GM12891 (cell line): ENCODE results near the gene ITPR1.

Source experiments
- DNase-seq: peaks from one replicate; pipeline ENCODE4 v3.0.0; 2011; ENCODE audit warnings: low spot score; ENCODE audit not compliant: insufficient read length
- FAIRE-seq: peaks from 2 replicates; lab custom pipeline; 2011; peaks lifted over from hg19 to GRCh38; lab: Jason Lieb, UNC
- PAX5 ChIP-seq: IDR thresholded peaks from 2 replicates; pipeline ENCODE4 v1.6.1; 2011; ENCODE audit warnings: low read length, moderate library complexity, mild to moderate bottlenecking; ENCODE audit not compliant: insufficient read depth, severe bottlenecking
- POLR2A ChIP-seq: IDR thresholded peaks from 2 replicates; pipeline ENCODE4 v1.6.1; 2011; ENCODE audit warnings: low read depth, low read length, control low read depth
- POLR2AphosphoS5 ChIP-seq: IDR thresholded peaks from 2 replicates; pipeline ENCODE4 v1.6.1; 2011; ENCODE audit warnings: low read depth, low read length, control low read depth
- POU2F2 ChIP-seq: IDR thresholded peaks from 2 replicates; pipeline ENCODE4 v1.6.1; 2011; ENCODE audit warnings: low read depth, mild to moderate bottlenecking, control low read depth, low read length, moderate library complexity
- SPI1 ChIP-seq: IDR thresholded peaks from 2 replicates; pipeline ENCODE4 v1.6.1; 2011; ENCODE audit warnings: low read depth, low read length, control low read depth
- TAF1 ChIP-seq: IDR thresholded peaks from 2 replicates; pipeline ENCODE4 v1.6.1; 2011; ENCODE audit warnings: low read depth, low read length, control low read depth

Gene ITPR1

GRCh38 chr3:4753073-4753691 lies 260.0 kb downstream of the ITPR1 start:
- FAIRE-seq (no peak), DNase-seq (no peak)
- no peak; the same call in 1 of the 2 replicates for TF ChIP-seq POLR2A
- TF ChIP-seq PAX5 = no peak
- TF ChIP-seq POU2F2 = no peak
- TF ChIP-seq SPI1 = no peak

DNA sequence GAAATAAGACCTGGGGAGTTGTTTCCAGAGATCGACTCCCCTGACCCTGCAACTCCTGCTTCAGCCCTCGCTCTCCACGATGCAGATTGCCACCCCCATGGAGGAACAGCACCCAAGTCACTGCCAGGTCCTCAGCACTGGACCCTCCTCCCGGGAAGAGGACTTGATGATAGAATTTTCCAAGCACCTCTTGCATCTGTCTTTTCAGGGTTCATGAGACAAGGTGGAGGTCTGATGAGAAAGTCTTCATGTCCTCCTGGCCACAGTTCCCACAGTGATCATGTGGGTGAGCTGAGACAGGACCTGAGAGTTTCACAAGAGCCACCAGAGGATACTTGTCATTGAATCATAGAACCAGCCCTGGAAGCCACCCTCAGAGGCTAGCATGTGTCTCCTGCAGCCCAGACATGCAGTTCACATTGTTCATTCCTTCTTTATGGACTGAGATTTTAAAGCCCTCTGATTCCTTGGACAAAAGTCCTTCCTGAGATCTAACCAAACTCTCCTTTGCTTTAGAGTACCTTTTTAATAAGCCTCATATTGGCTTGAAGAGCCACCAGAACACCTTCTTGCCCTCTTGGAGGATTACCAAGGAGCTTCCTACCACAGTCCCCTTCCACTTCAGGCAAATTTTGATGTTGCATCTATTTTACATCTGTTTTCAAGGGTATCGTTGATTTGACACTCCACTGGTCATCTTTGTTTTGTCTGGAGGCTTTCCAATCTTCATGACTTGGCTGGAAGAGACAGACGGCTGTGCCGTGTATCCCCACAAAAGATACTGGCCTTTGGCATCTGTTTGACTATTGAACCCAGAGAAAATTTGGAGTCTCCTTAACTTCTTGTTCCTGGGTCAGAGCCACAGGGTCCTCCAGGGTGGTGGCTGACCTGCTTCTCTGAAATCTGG lies 261.3 kb downstream of the ITPR1 start:
- FAIRE-seq (peak; percentile 76), DNase-seq (peak; percentile 51)
- TF ChIP-seq PAX5 = no peak

- TF ChIP-seq POLR2AphosphoS5 = no peak
- TF ChIP-seq POU2F2 = no peak
- no peak for TF ChIP-seq SPI1
- TF ChIP-seq TAF1 = no peak
- no peak for TF ChIP-seq PAX5
- no peak for TF ChIP-seq POLR2A
- FAIRE-seq (no peak), DNase-seq (no peak)
Observed at GRCh38 chr3:4755566-4755965, 262.4 kb downstream of the ITPR1 start.

DNA sequence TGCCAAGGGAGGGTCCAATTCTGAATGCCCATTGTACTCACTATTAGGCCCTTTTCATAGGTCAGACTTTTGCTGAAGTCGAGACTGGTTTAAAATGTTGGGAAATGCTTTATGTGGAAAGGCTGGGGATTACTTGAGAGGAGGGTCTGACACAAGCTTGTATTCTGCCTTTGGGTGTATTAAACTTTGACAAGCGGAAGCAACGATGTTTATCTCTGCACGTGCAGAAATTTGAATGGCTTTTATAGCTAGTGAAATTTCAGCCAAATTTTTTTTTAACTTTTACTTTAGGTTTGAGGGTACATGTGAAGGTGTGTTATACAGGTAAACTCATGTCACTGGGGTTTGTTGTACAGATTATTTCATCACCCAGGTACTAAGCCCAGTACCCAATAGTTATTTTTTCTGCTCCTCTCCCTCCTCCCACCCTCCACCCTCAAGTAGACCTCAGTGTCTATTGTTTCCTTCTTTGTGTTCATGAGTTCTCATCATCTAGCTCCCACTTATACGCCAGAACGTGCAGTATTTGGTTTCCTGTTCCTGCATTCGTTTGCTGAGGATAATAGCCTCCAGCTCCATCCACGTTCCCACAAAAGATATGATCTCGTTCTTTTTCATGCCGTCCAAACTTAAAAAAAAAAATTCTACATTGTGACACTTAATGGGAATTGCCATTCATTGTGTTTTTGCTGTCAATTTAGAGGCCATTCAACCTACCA lies 263.1 kb downstream of the ITPR1 start:
- FAIRE-seq (no peak), DNase-seq (no peak)
- TF ChIP-seq TAF1 = no peak
- no peak for TF ChIP-seq SPI1
- TF ChIP-seq POLR2AphosphoS5 = no peak
- no peak for TF ChIP-seq POU2F2
- no peak for TF ChIP-seq POLR2A
- no peak for TF ChIP-seq PAX5

DNA sequence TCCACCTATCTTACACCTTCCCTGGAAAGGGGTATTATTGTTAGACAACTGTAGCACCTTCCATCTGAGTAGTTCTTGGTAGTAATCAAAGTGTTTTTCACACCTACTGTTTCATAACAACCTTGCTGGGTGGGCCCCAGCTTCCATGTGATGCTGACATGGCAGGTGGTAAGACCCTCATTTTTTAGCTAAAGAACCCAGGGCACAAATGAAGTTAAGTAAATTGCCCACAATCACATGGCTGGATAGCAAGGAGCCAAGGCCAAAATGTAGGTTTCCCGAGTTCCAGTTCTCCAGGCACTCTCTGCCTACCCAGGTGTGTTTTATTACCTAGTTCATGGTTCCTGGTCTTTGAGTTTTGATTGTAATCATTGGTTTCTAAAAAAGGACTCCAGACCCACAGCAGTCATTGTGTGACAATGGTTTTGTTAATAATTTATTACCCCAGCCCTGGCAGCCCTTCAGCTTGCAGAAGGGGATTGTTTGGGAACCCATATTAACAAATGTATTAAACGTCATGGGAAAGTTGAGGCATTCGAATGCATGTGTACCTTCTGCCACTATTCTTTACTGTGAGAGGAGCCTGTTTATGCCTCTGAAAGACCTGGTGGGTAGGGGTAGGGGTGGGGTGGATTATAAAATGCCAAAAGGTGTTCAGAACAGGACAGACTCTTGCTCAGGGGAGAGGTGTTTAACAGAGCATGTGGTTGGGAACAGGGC lies 263.9 kb downstream of the ITPR1 start:
- TF ChIP-seq POLR2A (no peak), SPI1 (no peak), PAX5 (no peak), TAF1 (no peak)
- DNase-seq = no peak
- FAIRE-seq = no peak

- DNase-seq (no peak), FAIRE-seq (no peak)
- no peak for TF ChIP-seq POLR2A
- no peak for TF ChIP-seq POU2F2
- no peak for TF ChIP-seq TAF1
- no peak for TF ChIP-seq SPI1
- TF ChIP-seq PAX5 = no peak
- no peak for TF ChIP-seq POLR2AphosphoS5
Observed at GRCh38 chr3:4757575-4758248, 264.6 kb downstream of the ITPR1 start.

- DNase-seq (no peak), FAIRE-seq (no peak)
- TF ChIP-seq TAF1 = no peak
Observed at GRCh38 chr3:4758249-4758860, 265.2 kb downstream of the ITPR1 start.

DNA sequence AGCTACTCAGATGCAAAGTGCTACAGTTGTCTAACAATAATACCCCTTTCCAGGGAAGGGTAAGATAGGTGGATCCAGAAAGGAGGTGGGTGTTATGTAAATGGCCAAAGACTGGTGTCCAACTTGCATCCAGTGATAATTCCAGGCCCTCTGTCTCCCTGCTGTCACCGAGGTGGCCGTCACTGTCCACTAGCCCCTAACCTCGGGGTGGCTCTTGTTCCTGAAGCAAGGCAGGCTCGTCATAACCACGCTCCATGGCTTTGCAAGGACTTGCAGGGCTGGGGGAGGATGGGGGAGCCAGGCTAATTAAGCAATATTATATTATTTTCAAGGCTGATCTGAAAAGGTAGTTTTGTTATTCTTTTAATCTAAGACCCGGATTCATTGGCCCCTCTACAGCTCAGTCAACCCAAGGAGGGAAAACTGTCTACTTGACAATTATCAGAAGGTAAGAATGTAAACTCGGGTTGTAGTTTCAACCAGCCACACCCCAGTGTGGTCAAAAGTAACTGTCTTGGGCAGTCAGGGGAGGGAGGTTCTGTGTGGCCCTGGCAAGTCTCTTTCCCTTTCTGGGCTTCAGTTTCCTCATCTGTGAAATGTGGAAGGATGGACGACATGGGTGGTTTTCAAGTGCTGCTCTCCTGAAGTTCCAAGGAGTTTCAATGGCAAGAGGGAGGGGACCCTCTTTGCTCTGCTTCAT lies 266.0 kb downstream of the ITPR1 start:
- FAIRE-seq = no peak

More for the DNA sequence above, 266.0 kb downstream of the ITPR1 start:
- no peak for DNase-seq
- TF ChIP-seq PAX5 = no peak
- no peak for TF ChIP-seq POLR2A
- no peak for TF ChIP-seq POU2F2
- no peak for TF ChIP-seq POLR2AphosphoS5
- no peak for TF ChIP-seq SPI1
- no peak for TF ChIP-seq TAF1
